ENCODE measurements around the gene FIGLA. TPM values are rescaled to one million over a fixed set of nuclear protein-coding genes. Genes with fewer than 3 reads are reported as not detected.

Gene FIGLA
- total and polyA plus RNA-seq, 2 experiments from 2014 or later = not detected

DNA sequence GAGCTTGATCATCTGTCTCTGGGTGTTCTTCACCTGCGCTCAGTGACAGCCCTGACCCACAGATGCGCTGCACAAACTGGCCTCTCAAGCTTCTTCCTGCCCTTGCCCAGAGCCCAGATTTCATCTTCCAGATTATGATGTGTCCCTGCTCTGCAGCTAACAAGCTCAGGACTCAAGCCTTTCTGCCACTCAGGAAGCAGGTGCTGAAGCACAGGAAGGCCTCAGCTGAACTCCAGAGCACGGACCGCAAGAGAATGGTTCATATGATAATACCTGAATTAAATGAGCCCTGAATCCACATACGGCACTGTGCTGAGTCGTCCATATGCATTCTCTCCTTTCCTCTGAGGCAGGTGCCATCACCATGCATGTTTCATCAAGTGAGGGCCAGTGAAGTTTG is 41.4 kb upstream of the FIGLA start:
- H3K36me3 ChIP-seq (ENCODE audit: insufficient read depth) = no peaks in the 10 kb centered on the region
- DNase-seq (ENCODE audit: low spot score) = no peak
- Mint-ChIP-seq H3K27ac (no peak overlapping the region), H3K4me3 (no peak overlapping the region), H3K4me1 (peaks cover 18% of the 10 kb centered on the region), H3K9me3 (peaks cover 3% of the 10 kb centered on the region; the same call in 2 of the 3 replicates), H3K36me3 (ENCODE audit: low read depth) (no peaks in the 10 kb centered on the region), H3K27me3 (ENCODE audit: insufficient read depth, low read depth, poor library complexity) (peaks cover 20% of the 10 kb centered on the region)
- ATAC-seq = no peak
- no peaks in the 10 kb centered on the region for H3F3A ChIP-seq (replicated peaks; ENCODE audit: low read depth)
- no peak overlapping the region for H3K4me3 ChIP-seq
- H4K20me1 ChIP-seq (replicated peaks; ENCODE audit: insufficient read depth) = no peaks in the 10 kb centered on the region
- no peak overlapping the region for H2AFZ ChIP-seq
- H3K4me2 ChIP-seq = no peak overlapping the region
- no peaks in the 10 kb centered on the region for H3K27me3 ChIP-seq (ENCODE audit: insufficient read depth)
- H3K27ac ChIP-seq (ENCODE audit: low read depth) = no peak overlapping the region
- no peaks in the 10 kb centered on the region for H3K79me2 ChIP-seq (replicated peaks; ENCODE audit: insufficient read depth)
- peaks cover 4% of the 10 kb centered on the region; the same call in 1 of the 2 replicates for H3K9me2 ChIP-seq (ENCODE audit: insufficient read depth)
- TF ChIP-seq, protein P1, sequence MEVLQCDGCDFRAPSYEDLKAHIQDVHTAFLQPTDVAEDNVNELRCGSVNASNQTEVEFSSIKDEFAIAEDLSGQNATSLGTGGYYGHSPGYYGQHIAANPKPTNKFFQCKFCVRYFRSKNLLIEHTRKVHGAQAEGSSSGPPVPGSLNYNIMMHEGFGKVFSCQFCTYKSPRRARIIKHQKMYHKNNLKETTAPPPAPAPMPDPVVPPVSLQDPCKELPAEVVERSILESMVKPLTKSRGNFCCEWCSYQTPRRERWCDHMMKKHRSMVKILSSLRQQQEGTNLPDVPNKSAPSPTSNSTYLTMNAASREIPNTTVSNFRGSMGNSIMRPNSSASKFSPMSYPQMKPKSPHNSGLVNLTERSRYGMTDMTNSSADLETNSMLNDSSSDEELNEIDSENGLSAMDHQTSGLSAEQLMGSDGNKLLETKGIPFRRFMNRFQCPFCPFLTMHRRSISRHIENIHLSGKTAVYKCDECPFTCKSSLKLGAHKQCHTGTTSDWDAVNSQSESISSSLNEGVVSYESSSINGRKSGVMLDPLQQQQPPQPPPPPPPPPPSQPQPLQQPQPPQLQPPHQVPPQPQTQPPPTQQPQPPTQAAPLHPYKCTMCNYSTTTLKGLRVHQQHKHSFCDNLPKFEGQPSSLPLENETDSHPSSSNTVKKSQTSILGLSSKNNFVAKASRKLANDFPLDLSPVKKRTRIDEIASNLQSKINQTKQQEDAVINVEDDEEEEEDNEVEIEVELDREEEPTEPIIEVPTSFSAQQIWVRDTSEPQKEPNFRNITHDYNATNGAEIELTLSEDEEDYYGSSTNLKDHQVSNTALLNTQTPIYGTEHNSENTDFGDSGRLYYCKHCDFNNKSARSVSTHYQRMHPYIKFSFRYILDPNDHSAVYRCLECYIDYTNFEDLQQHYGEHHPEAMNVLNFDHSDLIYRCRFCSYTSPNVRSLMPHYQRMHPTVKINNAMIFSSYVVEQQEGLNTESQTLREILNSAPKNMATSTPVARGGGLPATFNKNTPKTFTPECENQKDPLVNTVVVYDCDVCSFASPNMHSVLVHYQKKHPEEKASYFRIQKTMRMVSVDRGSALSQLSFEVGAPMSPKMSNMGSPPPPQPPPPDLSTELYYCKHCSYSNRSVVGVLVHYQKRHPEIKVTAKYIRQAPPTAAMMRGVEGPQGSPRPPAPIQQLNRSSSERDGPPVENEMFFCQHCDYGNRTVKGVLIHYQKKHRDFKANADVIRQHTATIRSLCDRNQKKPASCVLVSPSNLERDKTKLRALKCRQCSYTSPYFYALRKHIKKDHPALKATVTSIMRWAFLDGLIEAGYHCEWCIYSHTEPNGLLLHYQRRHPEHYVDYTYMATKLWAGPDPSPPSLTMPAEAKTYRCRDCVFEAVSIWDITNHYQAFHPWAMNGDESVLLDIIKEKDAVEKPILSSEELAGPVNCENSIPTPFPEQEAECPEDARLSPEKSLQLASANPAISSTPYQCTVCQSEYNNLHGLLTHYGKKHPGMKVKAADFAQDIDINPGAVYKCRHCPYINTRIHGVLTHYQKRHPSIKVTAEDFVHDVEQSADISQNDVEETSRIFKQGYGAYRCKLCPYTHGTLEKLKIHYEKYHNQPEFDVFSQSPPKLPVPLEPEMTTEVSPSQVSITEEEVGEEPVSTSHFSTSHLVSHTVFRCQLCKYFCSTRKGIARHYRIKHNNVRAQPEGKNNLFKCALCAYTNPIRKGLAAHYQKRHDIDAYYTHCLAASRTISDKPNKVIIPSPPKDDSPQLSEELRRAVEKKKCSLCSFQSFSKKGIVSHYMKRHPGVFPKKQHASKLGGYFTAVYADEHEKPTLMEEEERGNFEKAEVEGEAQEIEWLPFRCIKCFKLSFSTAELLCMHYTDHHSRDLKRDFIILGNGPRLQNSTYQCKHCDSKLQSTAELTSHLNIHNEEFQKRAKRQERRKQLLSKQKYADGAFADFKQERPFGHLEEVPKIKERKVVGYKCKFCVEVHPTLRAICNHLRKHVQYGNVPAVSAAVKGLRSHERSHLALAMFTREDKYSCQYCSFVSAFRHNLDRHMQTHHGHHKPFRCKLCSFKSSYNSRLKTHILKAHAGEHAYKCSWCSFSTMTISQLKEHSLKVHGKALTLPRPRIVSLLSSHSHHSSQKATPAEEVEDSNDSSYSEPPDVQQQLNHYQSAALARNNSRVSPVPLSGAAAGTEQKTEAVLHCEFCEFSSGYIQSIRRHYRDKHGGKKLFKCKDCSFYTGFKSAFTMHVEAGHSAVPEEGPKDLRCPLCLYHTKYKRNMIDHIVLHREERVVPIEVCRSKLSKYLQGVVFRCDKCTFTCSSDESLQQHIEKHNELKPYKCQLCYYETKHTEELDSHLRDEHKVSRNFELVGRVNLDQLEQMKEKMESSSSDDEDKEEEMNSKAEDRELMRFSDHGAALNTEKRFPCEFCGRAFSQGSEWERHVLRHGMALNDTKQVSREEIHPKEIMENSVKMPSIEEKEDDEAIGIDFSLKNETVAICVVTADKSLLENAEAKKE (CRISPR knock-in tag; IDR thresholded peaks at IDR 0.05) = no peak
- peaks cover 13% of the 10 kb centered on the region for H3K4me1 ChIP-seq (ENCODE audit: insufficient read depth)

GRCh38 chr2:70830366-70830765 is 39.9 kb upstream of the FIGLA start:
- peaks cover 13% of the 10 kb centered on the region for H3K4me1 ChIP-seq (ENCODE audit: insufficient read depth)
- no peaks in the 10 kb centered on the region for H4K20me1 ChIP-seq (replicated peaks; ENCODE audit: insufficient read depth)
- no peak for ATAC-seq
- peaks cover 4% of the 10 kb centered on the region; the same call in 1 of the 2 replicates for H3K9me2 ChIP-seq (ENCODE audit: insufficient read depth)
- no peaks in the 10 kb centered on the region for H3K27me3 ChIP-seq (ENCODE audit: insufficient read depth)
- Mint-ChIP-seq H3K27ac (no peak overlapping the region), H3K4me3 (no peak overlapping the region), H3K36me3 (ENCODE audit: low read depth) (no peaks in the 10 kb centered on the region), H3K4me1 (peaks cover 19% of the 10 kb centered on the region), H3K27me3 (ENCODE audit: insufficient read depth, low read depth, poor library complexity) (peaks cover 16% of the 10 kb centered on the region), H3K9me3 (peaks cover 3% of the 10 kb centered on the region; the same call in 2 of the 3 replicates)
- no peak for DNase-seq (ENCODE audit: low spot score)
- no peak overlapping the region for H3K4me3 ChIP-seq
- H3K27ac ChIP-seq (ENCODE audit: low read depth) = no peak overlapping the region
- no peaks in the 10 kb centered on the region for H3K79me2 ChIP-seq (replicated peaks; ENCODE audit: insufficient read depth)
- no peak overlapping the region for H2AFZ ChIP-seq
- no peaks in the 10 kb centered on the region for H3F3A ChIP-seq (replicated peaks; ENCODE audit: low read depth)
- H3K36me3 ChIP-seq (ENCODE audit: insufficient read depth) = no peaks in the 10 kb centered on the region
- no peak overlapping the region for H3K4me2 ChIP-seq
- TF ChIP-seq EZH2 (IDR thresholded peaks at IDR 0.05; ENCODE audit: low read depth, unreplicated experiment) (no peak), ETS1 (IDR thresholded peaks at IDR 0.05) (no peak), EZH2phosphoT487 (IDR thresholded peaks at IDR 0.05; ENCODE audit: unreplicated experiment) (no peak), ZNF331 (CRISPR knock-in tag; IDR thresholded peaks at IDR 0.05; ENCODE audit: low read depth) (no peak), STAT1 (IDR thresholded peaks at IDR 0.05; ENCODE audit: unreplicated experiment) (no peak)

Data from GM23338 (cell line).